ENCODE data around the gene SLU7. TPM values are rescaled to one million over a fixed set of nuclear protein-coding genes. Genes with fewer than 3 reads are reported as not detected.

Gene SLU7
- total RNA-seq, 1 donor from 2014 or later, result 53.1 TPM

- Mint-ChIP-seq H3K9me3 (ENCODE audit: unreplicated experiment) (no peaks in the 10 kb centered on the region), H3K27ac (ENCODE audit: unreplicated experiment) (no peak overlapping the region), H3K36me3 (ENCODE audit: low read depth, unreplicated experiment) (no peaks in the 10 kb centered on the region), H3K27me3 (ENCODE audit: unreplicated experiment) (peaks cover 8% of the 10 kb centered on the region), H3K4me3 (ENCODE audit: unreplicated experiment) (no peak overlapping the region), H3K4me1 (ENCODE audit: unreplicated experiment) (peaks cover 4% of the 10 kb centered on the region)
- TF ChIP-seq CTCF (IDR thresholded peaks at IDR 0.05; ENCODE audit: unreplicated experiment), result no peak
- DNase-seq (ENCODE audit: low spot score), result no peak
Observed at GRCh38 chr5:160359816-160360215, 59.1 kb downstream of the SLU7 start.

GRCh38 chr5:160359242-160359641, 59.6 kb downstream of the SLU7 start:
- no peaks in the 10 kb centered on the region for H3K36me3 Mint-ChIP-seq (ENCODE audit: low read depth, unreplicated experiment)
- no peak overlapping the region for H3K27ac Mint-ChIP-seq (ENCODE audit: unreplicated experiment)
- TF ChIP-seq CTCF (IDR thresholded peaks at IDR 0.05; ENCODE audit: unreplicated experiment), result no peak
- no peaks in the 10 kb centered on the region for H3K9me3 Mint-ChIP-seq (ENCODE audit: unreplicated experiment)
- peaks cover 4% of the 10 kb centered on the region for H3K4me1 Mint-ChIP-seq (ENCODE audit: unreplicated experiment)
- H3K4me3 Mint-ChIP-seq (ENCODE audit: unreplicated experiment), result no peak overlapping the region
- DNase-seq (ENCODE audit: low spot score), result no peak
- peaks cover 8% of the 10 kb centered on the region for H3K27me3 Mint-ChIP-seq (ENCODE audit: unreplicated experiment)

- Mint-ChIP-seq H3K9me3 (ENCODE audit: unreplicated experiment) (no peaks in the 10 kb centered on the region), H3K36me3 (ENCODE audit: low read depth, unreplicated experiment) (no peaks in the 10 kb centered on the region), H3K4me1 (ENCODE audit: unreplicated experiment) (peaks cover 4% of the 10 kb centered on the region), H3K4me3 (ENCODE audit: unreplicated experiment) (no peak overlapping the region), H3K27ac (ENCODE audit: unreplicated experiment) (no peak overlapping the region), H3K27me3 (ENCODE audit: unreplicated experiment) (peaks cover 8% of the 10 kb centered on the region)
- no peak for DNase-seq (ENCODE audit: low spot score)
- TF ChIP-seq CTCF (IDR thresholded peaks at IDR 0.05; ENCODE audit: unreplicated experiment), result no peak
Observed at GRCh38 chr5:160357861-160358411, 60.9 kb downstream of the SLU7 start.

GRCh38 chr5:160357394-160357793, 61.5 kb downstream of the SLU7 start:
- no peak for DNase-seq (ENCODE audit: low spot score)
- TF ChIP-seq CTCF (IDR thresholded peaks at IDR 0.05; ENCODE audit: unreplicated experiment), result no peak
- Mint-ChIP-seq H3K9me3 (ENCODE audit: unreplicated experiment) (no peaks in the 10 kb centered on the region), H3K4me1 (ENCODE audit: unreplicated experiment) (peaks cover 4% of the 10 kb centered on the region), H3K27me3 (ENCODE audit: unreplicated experiment) (peaks cover 8% of the 10 kb centered on the region), H3K27ac (ENCODE audit: unreplicated experiment) (no peak overlapping the region), H3K36me3 (ENCODE audit: low read depth, unreplicated experiment) (no peaks in the 10 kb centered on the region), H3K4me3 (ENCODE audit: unreplicated experiment) (no peak overlapping the region)

GRCh38 chr5:160356550-160357347, 62.1 kb downstream of the SLU7 start:
- Mint-ChIP-seq H3K27me3 (ENCODE audit: unreplicated experiment) (peaks cover 8% of the 10 kb centered on the region), H3K4me1 (ENCODE audit: unreplicated experiment) (peaks cover 4% of the 10 kb centered on the region), H3K36me3 (ENCODE audit: low read depth, unreplicated experiment) (no peaks in the 10 kb centered on the region), H3K9me3 (ENCODE audit: unreplicated experiment) (no peaks in the 10 kb centered on the region), H3K27ac (ENCODE audit: unreplicated experiment) (no peak overlapping the region), H3K4me3 (ENCODE audit: unreplicated experiment) (no peak overlapping the region)
- no peak for DNase-seq (ENCODE audit: low spot score)
- no peak for TF ChIP-seq CTCF (IDR thresholded peaks at IDR 0.05; ENCODE audit: unreplicated experiment)

All from endothelial cell (in vitro differentiated cells).